Left cardiac atrium (tissue), 4 donors: Measurements from ENCODE around the gene CLVS2. TPM values are rescaled to one million over a fixed set of nuclear protein-coding genes. Genes with fewer than 3 reads are reported as not detected.
A peak's percentile ranks its signal among the peaks of the same experiment; 100 is the strongest.

Experiments used
- ATAC-seq, 2 donors: fragments of 200-7000 bp; cut with Tn5 transposase; one replicate each; pipeline ENCODE4 v1.9.1; 2020; ENCODE audit warnings: mild to moderate bottlenecking in 2 of 2, moderate library complexity in 2 of 2
- DNase-seq: peaks from one replicate; pipeline ENCODE4 v3.0.0-alpha.2; 2020
- intact Hi-C, 2 donors: fragments of 100-400 bp; cut with DNase I; formaldehyde crosslinking; loops; one replicate each; pipeline versions ENCODE4 v1.14.1 to v1.15.1; 2022 to 2023
- long read RNA-seq: library from polyadenylated mRNA; unstranded; transcript quantifications from one replicate; pipeline ENCODE4 v2.0.0, GENCODE V29; 2021
- total RNA-seq, 2 donors: library from RNA; stranded (reverse); fragmentation: NEBNext Ultra II Directional; extraction: Animal tissue kit (Norgen Biotek cat#: 25700); gene quantifications; one replicate each; pipeline ENCODE4 v1.2.1, GENCODE V29; 2021
- donor health status: DM: no; HTN: yes; CAD: no.
- donor health status: DM: no; HTN: yes; CAD: no; lungs with severe emphysema.
- donor health status: DM: yes; HTN: yes; CAD: no.
- donor health status: Dilated cardiomyopathy.

The CLVS2 gene, protein sequence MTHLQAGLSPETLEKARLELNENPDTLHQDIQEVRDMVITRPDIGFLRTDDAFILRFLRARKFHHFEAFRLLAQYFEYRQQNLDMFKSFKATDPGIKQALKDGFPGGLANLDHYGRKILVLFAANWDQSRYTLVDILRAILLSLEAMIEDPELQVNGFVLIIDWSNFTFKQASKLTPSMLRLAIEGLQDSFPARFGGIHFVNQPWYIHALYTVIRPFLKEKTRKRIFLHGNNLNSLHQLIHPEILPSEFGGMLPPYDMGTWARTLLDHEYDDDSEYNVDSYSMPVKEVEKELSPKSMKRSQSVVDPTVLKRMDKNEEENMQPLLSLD
- under 1 TPM in 1 of 2 donors, not detected in 1; 0.03 TPM for total RNA-seq
- long read RNA-seq = 0 reads

DNA sequence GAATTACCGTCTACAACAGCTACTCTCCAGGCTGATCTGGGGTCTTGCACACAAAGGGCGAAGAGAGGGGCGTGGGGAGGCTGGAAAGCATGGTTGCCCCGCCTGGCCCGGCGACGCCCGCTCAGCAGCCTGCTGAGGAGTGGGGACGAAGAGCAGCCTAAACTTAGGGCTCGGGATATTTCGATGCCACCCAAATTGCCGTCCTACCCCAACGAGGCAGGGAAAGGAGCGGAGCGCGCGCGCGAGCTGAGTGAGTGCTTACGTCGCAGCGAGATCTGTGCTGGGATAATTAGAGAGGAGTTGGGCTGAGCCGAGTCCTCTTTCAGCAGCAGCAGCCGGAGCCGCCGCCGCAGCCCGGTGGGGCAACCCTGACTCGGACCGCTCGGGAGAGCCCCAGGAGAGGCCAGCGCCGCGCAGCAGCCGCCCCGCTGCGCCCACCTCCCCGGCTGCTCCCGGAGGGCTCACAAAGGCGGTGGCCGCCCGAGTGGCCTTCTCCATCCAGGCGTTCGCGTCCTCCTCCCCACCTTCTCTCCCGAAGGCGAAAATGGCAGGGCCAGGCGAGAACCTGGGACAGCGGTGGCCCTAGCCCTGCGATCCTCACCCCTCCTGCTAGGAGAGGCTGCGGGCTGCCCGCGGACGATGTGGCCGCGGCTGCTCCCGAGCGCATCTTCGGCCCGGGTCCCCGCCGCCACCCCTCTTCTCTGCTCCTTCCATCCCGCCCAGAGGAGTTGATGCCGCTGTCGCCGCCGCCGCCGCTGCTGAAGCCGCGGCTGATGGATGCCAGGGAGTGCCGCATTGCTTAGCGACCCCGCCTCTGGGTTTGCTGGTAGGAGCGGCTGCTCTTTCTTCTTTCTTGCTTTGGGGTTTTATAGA is at the start of gene CLVS2:
TSS of gene CLVS2 (plus strand) at position 315 of the 873 bp plus-strand sequence. CDS start 1,543 bp downstream, outside the sequence.
- DNase-seq (no peak), ATAC-seq (peak; percentile 27 to 62)
- intact Hi-C loops = no loop called here

DNA sequence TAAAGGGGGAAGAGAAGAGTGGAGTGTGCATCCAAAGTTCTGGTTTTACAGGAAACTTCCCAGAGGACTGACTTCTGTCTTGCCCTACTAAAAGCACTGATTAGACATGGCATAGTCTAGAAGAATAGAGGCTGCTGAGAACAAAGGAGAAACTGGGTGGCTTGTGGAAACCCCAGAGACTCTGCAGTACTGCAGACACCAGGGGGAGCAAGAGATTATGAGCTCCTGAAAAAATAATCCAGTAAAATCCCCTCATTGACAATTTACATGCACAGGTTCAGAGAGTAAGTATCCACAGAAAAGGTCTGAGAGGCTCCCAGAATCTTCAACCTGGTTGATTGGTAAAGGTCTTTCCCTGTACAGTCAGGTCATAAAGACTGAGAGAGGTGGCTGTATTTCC is 48.7 kb upstream of the CLVS2 start:
- DNase-seq (no peak), ATAC-seq (no peak)
- intact Hi-C loops = no loop called here

DNA sequence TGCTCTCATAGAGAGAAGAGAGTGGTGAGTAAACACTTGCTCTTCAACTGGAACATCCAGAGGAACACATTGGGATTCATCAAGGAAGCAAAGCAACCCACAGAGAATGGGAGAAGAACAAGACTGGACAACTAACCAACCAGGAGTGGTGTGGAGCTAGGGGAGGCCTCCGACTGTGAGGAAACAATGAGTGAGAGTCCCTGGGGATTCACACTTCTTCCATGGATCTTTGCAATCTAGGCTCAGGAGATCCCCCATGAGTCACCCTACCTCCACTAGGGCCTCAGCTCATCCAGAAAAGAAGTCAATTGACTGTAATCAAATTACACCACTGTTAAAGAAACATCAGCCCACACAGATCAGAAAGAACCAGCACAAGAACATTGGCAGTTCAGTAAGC is 42.3 kb upstream of the CLVS2 start:
- intact Hi-C loops = loop anchor here in 1 of 2 donors (2.0 kb wide), 1 partner anchor 37 kb away; no protein-coding TSS in a partner anchor
- DNase-seq (no peak), ATAC-seq (no peak)

DNA sequence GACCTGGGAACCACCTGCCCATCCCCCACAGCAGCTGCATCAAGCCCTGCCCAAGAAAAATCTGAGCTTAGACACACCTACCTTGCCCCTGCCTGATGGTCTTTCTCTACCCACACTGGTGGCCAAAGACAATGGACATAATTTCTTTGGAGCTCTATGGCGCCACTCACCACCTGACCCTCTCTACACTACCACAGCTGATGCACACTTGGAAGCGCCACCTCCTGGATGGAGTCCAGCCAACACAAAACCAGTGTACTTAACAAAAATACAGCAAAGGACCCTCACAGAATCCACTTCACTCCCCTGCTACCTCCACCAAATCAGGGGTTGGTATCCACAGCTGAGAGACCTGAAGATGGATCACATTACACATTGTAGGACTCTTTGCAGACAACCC is 39.7 kb upstream of the CLVS2 start:
- no peak for ATAC-seq
- DNase-seq = no peak
- intact Hi-C loops = no loop called here

DNA sequence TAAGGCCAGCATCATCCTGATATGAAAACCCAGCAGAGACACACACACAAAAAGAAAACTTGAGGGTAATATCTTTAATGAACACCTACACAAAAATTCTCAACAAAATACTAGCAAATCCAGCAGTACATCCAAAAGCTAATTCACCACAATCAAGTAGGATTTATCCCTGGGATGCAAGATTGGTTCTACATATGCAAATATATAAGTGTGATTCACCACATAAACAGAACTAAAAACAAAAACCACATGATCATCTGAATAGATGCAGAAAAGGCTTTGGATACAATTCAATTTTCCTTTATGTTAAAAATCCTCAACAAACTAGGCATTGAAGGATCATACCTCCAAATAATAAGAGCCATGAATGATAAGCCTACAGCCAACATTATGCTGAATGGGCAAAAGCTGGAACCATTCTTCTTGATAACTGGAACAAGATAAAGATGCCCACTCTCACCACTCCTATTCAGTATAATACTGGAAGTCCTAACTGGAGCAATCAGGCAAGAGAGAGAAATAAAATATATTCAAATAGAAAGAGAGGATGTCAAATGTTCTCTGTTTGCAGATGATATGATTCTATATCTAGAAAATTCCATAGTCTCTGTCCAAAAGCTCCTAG is 33.9 kb upstream of the CLVS2 start:
- DNase-seq (no peak), ATAC-seq (no peak)
- intact Hi-C loops = no loop called here

DNA sequence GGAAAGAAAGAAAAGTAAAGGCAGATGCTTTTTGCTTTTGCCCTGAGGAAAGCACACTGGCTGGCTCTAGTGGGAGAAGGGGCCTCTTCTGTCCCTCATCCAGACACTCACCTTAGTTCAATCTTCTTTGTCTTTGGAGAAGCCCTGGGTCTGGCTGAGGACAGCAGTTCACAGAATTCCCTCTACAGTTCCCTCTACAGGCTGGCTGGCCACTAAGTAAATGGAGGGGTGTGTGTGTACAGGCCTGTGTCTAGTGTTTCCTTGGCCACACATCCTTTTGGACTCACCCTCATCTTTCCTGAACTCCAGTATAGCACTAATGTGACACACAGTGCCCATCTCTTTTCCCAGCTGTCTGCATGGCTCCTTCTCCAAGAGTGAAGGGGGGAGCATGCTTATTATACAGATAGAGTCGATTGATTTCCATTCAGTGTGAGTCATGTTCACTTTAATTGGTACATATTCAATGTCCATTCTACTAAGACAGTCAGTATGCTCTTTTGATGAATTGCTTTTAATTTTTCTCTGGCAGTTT is 26.0 kb upstream of the CLVS2 start:
- intact Hi-C loops = no loop called here

DNA sequence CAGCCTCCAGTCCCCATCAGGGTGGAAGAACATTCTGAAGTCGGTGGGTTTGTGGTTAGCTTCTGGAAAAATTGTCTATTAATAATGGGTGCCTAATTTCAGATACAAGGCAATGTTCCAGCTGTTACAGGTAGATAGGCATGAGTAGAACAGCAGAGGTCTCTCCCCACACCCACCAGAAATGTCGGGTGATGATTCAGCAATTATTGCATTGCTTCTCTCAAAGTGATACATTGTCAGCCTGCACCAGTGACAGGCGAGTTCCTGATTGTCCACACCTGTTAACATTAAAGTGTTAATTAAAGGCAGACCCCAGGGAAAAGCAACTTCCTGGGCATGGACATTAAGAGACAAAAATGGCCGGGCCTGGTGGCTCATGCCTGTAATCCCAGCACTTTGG is 18.9 kb upstream of the CLVS2 start:
- DNase-seq (no peak), ATAC-seq (no peak)
- intact Hi-C loops = no loop called here

More for the DNA sequence above, 26.0 kb upstream of the CLVS2 start:
- ATAC-seq (no peak), DNase-seq (no peak)

DNA sequence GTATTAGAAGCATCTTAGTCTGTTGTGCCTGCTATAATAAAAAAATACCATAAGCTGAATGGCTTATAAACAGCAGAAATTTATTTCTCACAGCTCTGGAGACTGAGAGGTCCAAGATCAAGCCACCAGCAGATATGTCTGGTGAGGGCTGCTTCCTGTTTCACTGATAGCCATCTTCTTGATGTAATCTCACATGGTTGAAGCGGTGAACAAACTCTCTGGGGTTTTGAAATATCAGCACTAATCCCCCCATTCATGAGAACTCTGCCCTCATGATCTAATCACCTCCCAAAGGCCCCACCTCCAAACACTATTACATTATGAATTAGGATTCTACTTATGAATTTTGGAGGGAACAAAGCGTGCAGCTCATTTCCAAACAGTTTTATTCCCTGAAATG is 11.6 kb upstream of the CLVS2 start:
- no peak for ATAC-seq
- intact Hi-C loops = no loop called here
- DNase-seq = no peak

DNA sequence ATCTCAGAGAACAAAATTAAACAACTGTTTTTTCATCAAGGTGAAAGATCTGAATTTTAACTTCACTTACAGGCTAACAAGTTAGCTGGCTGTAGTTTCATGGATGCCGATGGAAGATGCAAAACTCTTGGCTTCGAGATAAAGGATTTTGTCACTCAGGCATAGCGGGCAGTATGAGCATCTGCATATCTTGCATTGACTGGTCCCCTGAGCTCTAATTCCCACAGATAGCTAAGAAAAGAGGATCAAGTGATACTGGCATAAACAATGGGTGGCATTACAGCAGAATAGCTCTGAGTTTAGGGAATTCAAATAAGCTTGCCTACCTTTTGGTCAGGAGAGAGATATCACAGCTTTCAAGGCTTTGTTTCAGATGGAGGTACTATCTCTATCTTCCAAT is 1.8 kb upstream of the CLVS2 start:
- intact Hi-C loops = no loop called here
- DNase-seq (no peak), ATAC-seq (no peak)

DNA sequence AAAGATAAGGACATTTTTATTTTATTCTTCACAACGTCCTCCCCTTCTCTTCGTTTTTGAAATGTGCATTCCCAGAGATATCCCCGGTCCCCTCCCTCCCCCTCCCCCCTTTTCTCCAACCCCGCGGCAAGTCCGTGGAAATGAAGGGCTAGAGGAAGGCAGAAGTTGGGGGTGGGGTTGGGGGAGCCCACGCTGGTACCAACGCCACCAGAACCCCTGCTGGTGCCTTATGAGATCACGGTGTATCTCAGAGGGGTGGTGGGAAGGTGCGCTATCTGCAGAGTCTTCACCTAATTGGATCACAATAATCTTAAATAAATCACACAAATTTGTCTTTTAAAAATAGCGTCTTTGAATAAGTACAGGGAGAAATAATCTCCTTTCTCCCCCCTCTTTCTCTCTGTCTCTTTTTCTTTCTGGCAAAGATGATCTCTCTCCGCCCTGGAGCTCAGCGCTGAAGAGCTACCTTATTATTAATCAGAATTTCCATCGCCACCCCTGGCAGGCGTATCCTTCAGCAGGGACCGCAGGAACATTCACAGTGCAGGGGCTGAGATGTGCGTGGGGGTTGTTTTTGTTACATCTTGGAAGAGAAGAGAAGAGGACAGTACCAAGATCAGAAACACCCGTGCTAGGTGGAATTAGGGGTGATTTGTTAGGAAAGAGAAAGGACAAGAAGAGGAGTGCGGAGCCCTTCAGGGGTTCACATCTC is 915 bp downstream of the CLVS2 start:
- no peak for ATAC-seq
- intact Hi-C loops = no loop called here

DNA sequence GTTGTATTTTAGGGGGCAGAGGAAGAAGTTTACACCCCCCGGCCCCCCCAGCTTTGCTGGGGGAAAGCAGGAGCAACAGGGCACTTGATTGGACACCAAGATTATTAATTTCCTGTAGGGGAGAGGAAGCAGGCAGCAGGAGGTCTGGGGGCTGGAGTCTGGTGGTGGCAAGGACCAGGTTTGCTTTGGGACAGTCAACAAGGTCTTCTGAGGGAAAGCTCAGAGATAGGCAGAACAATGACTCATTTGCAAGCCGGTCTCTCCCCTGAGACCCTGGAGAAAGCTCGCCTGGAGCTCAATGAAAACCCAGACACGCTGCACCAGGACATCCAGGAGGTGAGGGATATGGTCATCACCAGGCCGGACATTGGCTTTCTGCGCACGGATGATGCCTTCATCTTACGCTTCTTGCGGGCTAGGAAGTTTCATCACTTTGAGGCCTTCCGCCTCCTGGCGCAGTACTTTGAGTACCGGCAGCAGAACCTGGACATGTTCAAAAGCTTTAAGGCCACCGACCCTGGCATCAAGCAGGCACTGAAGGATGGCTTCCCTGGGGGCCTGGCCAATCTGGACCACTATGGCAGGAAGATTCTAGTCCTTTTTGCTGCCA is 1.6 kb downstream of the CLVS2 start:
- ATAC-seq (no peak), DNase-seq (no peak)
- intact Hi-C loops = no loop called here

More for the DNA sequence above, 915 bp downstream of the CLVS2 start:
- no peak for DNase-seq

DNA sequence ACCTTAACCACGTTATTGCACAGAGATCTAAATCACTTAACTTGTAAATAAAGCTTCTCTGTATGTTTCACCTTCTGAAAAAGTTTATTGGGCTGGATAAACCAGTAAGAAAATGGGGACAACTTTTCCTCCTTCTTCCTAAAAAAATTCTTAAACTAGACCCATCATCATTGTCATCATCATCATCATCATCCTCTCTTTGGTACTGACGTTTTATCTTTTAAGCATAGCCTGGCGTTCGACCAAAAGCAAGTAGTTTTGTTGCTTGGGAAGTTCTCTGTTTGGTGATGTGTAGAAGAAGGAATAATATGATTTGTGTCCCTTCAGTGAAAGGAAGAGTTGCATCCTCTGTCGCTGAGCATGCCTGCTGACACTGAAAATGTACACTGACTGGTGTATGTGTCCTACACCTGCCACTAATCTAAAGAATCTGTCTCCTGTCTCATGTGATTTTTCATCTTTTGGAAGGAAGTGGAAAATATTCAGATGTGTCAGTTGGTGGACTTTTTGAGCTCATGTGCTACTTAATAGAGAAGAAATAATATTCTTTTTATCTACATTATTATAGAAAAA is 2.5 kb downstream of the CLVS2 start:
- intact Hi-C loops = no loop called here
- no peak for DNase-seq
- no peak for ATAC-seq

DNA sequence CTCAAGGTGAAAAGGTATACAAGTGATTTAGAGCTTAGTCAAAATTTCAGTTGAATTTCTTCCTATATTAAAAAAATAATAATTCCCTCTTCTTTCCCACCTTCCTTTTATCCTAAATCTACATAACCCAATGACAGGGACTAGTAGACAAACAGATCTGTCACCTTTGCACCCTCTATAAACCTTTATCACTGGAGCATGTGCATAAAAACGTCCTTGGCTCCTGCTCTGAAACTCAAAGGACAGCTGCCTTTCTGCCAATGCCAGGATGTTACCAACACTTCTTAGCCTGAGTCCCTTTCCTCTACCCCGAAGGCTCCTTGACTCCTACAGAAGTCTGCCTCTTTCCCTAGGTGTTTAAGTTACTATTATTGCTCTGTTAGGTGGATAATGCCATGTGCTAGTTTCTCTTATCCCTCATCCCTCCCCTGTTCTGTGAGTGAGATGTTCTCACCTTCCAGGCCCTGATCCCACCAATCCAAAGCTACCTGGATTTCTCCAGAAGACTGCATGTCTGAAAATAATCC is 4.3 kb downstream of the CLVS2 start:
- intact Hi-C loops = no loop called here
- no peak for DNase-seq
- no peak for ATAC-seq

DNA sequence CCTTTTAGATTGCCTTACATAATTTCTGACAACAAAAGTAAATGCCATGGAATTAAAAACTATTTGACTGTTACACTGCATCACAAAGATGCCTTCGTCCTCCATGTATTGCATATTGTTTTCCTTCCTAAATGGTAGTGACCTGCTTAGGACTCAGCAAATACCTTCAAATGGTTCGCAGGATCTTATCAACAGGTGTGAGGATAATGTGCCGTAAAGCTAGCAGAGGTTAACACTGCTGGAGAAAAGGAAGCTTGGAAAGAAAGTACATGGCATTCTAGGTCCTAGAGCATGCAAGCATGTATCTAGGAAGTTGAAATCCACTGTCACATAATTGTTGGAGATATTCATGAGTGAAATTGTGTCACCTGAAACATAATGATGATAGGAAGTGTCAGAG is 5.5 kb downstream of the CLVS2 start:
- ATAC-seq = no peak
- intact Hi-C loops = no loop called here
- no peak for DNase-seq

DNA sequence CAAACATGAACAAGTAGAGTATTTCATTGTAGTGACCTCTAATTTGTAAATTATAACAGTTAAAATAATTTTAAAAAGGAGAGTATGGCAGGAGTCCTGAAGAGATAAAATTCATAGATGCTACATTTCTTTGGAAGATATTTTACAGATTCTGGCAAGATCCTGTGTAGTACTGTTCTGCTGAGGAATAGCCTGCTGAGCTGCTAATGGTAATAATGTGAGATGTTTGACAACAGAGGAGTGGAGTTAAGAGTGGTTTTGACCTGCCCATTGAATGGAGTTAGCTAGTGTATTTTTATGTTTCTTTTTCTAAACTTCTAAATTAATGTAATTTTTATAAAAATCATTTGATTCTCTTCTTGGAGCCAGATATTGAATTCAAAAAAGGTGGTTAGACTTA is 11.8 kb downstream of the CLVS2 start:
- no peak for DNase-seq
- ATAC-seq = no peak
- intact Hi-C loops = no loop called here

DNA sequence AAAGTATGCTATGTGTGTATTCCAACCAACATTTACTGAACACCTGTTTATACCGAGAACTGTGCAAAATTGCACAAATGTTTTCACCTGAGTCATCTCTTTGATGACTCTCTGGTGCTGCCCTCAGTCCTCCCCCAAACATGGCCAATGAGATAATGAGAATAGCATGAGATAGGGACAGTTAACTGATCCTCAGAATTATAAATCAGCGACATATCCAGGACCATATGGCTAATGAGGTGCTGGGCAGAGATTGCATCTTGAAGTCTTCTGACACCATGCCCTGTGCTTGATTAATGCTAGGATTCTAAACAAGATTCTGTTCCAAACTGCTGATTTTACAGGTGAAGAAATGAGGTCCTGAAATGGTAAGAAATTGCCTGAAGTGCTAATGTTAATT is 13.0 kb downstream of the CLVS2 start:
- intact Hi-C loops = no loop called here
- DNase-seq (no peak), ATAC-seq (no peak)

DNA sequence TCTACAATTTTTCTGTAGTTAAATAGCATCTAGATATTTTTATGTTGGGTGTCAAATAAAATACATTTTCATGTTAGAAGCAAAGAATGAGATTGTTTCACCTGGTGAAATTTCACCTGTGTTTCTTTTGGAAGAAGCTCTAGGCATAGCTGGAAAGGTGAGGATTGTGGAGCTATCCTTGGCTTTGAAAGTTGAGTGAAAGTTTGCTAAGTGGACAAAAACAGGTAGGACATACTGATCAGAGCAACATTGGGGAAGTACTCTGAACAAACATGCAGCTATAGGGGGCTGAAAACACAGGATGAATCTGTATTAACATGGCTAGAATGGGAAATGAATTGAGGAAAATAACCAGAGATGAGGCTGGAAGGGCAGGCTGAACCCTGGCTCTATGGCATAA is 18.8 kb downstream of the CLVS2 start:
- intact Hi-C loops = no loop called here
- DNase-seq (no peak), ATAC-seq (no peak)

DNA sequence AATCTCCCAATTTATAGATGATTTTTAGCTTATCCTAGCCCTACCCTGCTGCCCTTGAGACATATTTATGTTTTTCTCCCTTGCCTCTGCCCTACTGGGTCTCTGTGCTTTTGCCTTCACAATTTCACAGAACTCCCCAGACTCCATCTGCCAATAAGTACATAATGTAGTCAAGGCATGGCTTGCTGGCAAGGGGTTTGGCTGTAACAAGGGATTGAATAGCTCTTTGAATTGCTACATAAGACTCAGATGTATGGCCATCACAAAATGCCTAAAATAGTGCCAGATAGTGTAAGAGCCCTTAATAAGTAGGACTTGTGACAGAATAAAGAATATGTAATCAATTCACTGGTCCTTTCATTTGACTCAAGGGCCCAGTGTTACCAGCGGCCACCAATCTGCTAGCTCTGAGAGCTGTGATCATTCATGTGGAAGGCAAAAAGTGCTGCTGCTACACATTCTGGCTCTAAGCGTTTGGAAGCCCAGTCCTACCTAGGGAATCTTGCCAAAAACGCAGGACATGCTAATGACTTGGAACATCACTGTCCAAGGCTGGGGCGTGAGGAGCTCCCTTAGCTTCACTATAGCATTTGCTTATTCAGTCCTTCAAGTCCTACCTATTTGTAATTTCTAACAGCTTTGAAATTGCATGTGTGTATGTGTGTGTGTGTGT is 20.5 kb downstream of the CLVS2 start:
- ATAC-seq (no peak), DNase-seq (no peak)
- intact Hi-C loops = no loop called here
